Astrocyte (in vitro differentiated cells and primary cell): ENCODE results near the gene KPNA5.

Source experiments
- CTCF ChIP-seq: IDR thresholded peaks from 2 replicates; pipeline ENCODE4 v1.5.1; 2011; ENCODE audit warnings: low read depth, mild to moderate bottlenecking, inconsistent platforms, low read length, moderate library complexity; ENCODE audit not compliant: insufficient read depth
- EZH2 ChIP-seq: IDR thresholded peaks from 2 replicates; pipeline ENCODE4 v1.6.1; 2012; ENCODE audit warnings: mild to moderate bottlenecking, low read length, inconsistent platforms; ENCODE audit not compliant: insufficient read depth

GRCh38 chr6:116783852-116784251, 102.8 kb downstream of the KPNA5 start:
- no peak for TF ChIP-seq EZH2
- no peak for TF ChIP-seq CTCF
